RKO (cell line): ENCODE measurements around the gene SLC40A1.

Experiments
- DNase-seq: peaks from one replicate; pipeline ENCODE4 v3.0.0-alpha.2; 2016; ENCODE audit warnings: low spot score

Gene SLC40A1

GRCh38 chr2:189538402-189538801 lies 42.2 kb downstream of the SLC40A1 start:
- no peak for DNase-seq

GRCh38 chr2:189536830-189537229 lies 43.8 kb downstream of the SLC40A1 start:
- DNase-seq: no peak

GRCh38 chr2:189534854-189535832 lies 45.4 kb downstream of the SLC40A1 start:
- peak; percentile 9 for DNase-seq

GRCh38 chr2:189533288-189534035 lies 47.1 kb downstream of the SLC40A1 start:
- no peak for DNase-seq

GRCh38 chr2:189530965-189531637 lies 49.5 kb downstream of the SLC40A1 start:
- DNase-seq: no peak

- no peak for DNase-seq
Measured at GRCh38 chr2:189528617-189529016, 52.0 kb downstream of the SLC40A1 start.

- DNase-seq: no peak
Measured at GRCh38 chr2:189527812-189528592, 52.6 kb downstream of the SLC40A1 start.

- no peak for DNase-seq
Measured at GRCh38 chr2:189527041-189527750, 53.4 kb downstream of the SLC40A1 start.

- no peak for DNase-seq
Measured at GRCh38 chr2:189526241-189526640, 54.3 kb downstream of the SLC40A1 start.

GRCh38 chr2:189524746-189525145 lies 55.8 kb downstream of the SLC40A1 start:
- DNase-seq: no peak

GRCh38 chr2:189522435-189523151 lies 58.0 kb downstream of the SLC40A1 start:
- DNase-seq: no peak

- no peak for DNase-seq
Measured at GRCh38 chr2:189521699-189522434, 58.7 kb downstream of the SLC40A1 start.

GRCh38 chr2:189519631-189520387 lies 60.8 kb downstream of the SLC40A1 start:
- DNase-seq: no peak

GRCh38 chr2:189517847-189518535 lies 62.6 kb downstream of the SLC40A1 start:
- DNase-seq: no peak

- DNase-seq: no peak
Measured at GRCh38 chr2:189516546-189516945, 64.0 kb downstream of the SLC40A1 start.

GRCh38 chr2:189515264-189515663 lies 65.3 kb downstream of the SLC40A1 start:
- DNase-seq: no peak

- no peak for DNase-seq
Measured at GRCh38 chr2:189514104-189514503, 66.5 kb downstream of the SLC40A1 start.

- no peak for DNase-seq
Measured at GRCh38 chr2:189512879-189513278, 67.7 kb downstream of the SLC40A1 start.
